SK-N-MC (cell line): ENCODE data around the gene OR4M1.
"Not testable (repeated sequence)": the region's sequence is repeated elsewhere in the genome, so short reads cannot be mapped to it uniquely, and the experiment has no call there.

Experiments
- DNase-seq: peaks from one replicate; pipeline ENCODE4 v3.0.0-alpha.2; 2011; ENCODE audit warnings: low read depth, low spot score
- H3K27ac ChIP-seq: fragments of 200-600 bp; sonication (generic); 2 replicates; pipeline ENCODE4 v1.5.1; 2016; ENCODE audit warnings: mixed run types
- H3K36me3 ChIP-seq: fragments of 200-600 bp; sonication (generic); 2 replicates; pipeline ENCODE4 v1.6.1; 2017; ENCODE audit warnings: antibody characterized with exemption, low read length, mixed read lengths; ENCODE audit not compliant: insufficient read depth
- H3K4me3 ChIP-seq: fragments of 200-600 bp; sonication (generic); 2 replicates; pipeline ENCODE4 v1.5.1; 2016
- H3K9ac ChIP-seq: fragments of 200-600 bp; sonication (generic); 2 replicates; pipeline ENCODE4 v1.8.0; 2017; ENCODE audit warnings: mixed run types, mixed read lengths; ENCODE audit not compliant: insufficient read length
- H3K9me3 ChIP-seq: fragments of 200-600 bp; sonication (generic); 2 replicates; pipeline ENCODE4 v1.6.1; 2017; ENCODE audit warnings: low read depth, mild to moderate bottlenecking, antibody characterized with exemption, low read length, moderate library complexity, mixed read lengths
- EZH2 ChIP-seq: fragments of 200-600 bp; sonication (generic); IDR thresholded peaks from one replicate; pipeline ENCODE4 v1.6.1; 2017; ENCODE audit warnings: antibody characterized with exemption
- FOXP2 ChIP-seq: optimal IDR thresholded peaks from 2 replicates; pipeline ENCODE3; 2011; ENCODE audit warnings: mild to moderate bottlenecking, moderate library complexity; ENCODE audit not compliant: insufficient read depth; ENCODE audit errors: extremely low read length, control extremely low read depth
- POLR2AphosphoS5 ChIP-seq: IDR thresholded peaks from 2 replicates; pipeline ENCODE4 v1.6.1; 2012; ENCODE audit warnings: mild to moderate bottlenecking, low read depth, low read length, borderline replicate concordance

OR4M1 gene, protein sequence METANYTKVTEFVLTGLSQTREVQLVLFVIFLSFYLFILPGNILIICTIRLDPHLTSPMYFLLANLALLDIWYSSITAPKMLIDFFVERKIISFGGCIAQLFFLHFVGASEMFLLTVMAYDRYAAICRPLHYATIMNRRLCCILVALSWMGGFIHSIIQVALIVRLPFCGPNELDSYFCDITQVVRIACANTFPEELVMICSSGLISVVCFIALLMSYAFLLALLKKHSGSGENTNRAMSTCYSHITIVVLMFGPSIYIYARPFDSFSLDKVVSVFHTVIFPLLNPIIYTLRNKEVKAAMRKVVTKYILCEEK

DNA sequence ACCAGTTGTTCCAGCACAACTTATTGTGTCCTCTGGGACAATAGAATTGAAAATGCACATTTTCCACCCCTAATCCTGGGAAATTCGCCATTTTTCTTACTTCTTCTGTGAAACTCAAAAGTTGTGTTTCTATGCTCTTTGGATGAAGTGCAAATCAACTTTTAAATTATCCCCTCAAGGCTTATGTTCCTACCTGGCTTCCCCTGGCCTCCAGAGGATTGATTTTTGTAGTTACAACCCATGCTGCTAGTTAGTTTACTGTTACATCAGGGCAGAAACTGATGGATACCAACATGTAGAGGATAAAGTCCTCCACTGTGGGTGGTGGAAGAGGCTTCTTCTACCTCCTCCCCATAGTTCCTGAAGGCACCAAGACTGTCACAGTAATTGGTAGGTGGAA lies at the start of gene OR4M1:
Gene OR4M1 (plus strand): TSS at position 301 of the 400 bp plus-strand sequence. CDS start 6,819 bp downstream, outside the sequence.
- not testable (repeated sequence) for H3K27ac ChIP-seq, H3K36me3 ChIP-seq, H3K9me3 ChIP-seq, H3K9ac ChIP-seq, H3K4me3 ChIP-seq, DNase-seq

DNA sequence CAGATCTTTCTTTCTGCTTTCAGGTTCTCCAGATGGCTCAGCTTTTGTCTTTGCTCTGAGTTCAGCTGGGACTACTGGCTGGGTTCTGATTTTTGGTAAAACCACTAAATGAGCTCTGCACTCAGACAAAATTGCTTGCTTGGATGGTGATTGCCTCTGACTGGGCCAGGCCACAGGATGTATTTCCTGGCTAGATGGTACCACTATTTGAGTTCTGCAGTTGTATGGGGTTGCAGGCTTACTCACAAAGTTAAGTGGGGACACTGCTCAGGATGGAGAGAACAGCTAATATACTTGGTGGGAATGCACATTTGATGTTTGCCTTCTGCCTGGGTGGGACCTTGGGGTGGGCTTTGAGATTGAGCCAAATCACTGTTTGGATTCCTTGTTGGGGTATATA lies 43.9 kb upstream of the OR4M1 start:
- no peak overlapping the region for H3K27ac ChIP-seq
- DNase-seq = no peak
- no peaks in the 10 kb centered on the region for H3K9me3 ChIP-seq
- H3K4me3 ChIP-seq = no peak overlapping the region
- H3K36me3 ChIP-seq = no peaks in the 10 kb centered on the region
- no peak overlapping the region for H3K9ac ChIP-seq
- TF ChIP-seq POLR2AphosphoS5 = no peak

DNA sequence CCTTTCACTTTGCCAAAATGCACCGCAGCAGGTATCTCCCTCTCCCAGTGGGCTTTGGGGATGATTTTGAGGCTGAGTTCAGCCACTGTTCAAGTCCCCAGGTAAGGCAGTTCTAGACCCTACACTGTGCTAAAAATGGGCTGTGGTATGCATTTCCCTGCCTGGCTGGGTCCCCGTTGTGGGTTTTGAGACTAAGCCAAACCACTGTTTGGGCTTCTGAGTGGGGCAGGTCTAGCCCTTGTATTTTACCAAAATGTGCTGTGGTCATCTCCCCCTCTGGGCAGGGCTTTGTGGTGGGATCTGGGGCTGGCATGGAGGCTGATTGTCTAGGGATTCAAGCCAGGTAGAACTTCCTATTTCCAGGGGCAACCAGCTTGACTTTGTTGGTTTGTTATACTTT lies 43.5 kb upstream of the OR4M1 start:
- Histone ChIP-seq H3K4me3 (no peak overlapping the region), H3K9ac (no peak overlapping the region), H3K9me3 (no peaks in the 10 kb centered on the region), H3K36me3 (no peaks in the 10 kb centered on the region), H3K27ac (no peak overlapping the region)
- TF ChIP-seq FOXP2 = no peak
- no peak for TF ChIP-seq EZH2
- TF ChIP-seq POLR2AphosphoS5 = no peak
- no peak for DNase-seq

DNA sequence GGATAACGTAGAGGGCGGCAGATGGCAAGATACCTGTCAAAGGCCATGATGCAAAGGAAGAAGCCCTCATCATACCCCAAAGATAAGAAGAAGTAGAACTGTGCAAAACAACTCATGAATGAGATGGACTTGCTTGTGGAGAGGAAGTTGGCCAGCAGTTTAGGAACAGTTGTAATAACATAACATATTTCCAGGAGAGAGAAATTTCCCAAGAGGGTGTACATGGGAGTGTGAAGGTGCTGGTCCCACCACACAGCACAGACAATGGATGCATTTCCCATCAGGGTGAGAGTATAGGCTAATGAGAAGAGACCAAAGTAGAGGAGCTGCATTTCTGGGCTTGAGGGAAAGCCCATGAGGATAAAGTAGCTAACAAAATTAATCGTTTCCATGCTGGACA lies 39.4 kb upstream of the OR4M1 start:
- not testable (repeated sequence) for H3K9me3 ChIP-seq, DNase-seq

DNA sequence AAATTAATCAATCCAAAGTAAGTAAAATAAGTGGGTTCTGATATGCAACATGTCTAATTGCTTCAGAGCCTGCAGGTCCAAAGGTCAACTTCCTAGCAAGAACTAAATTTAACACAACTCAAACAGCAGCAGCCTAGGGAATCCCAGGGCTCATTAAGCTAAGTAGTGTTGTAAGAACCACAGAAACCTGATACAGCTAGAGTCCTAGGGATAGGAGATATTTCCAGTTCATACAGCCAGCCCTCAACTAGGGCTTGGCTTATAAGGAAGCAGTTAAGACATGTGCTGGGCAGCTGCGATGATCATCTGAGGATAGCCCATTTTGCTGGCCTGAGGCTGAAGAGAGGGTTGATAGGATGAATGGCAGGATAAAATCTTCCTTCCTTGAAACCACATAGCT lies 30.0 kb upstream of the OR4M1 start, which contains the start of gene OR4Q3:
Gene OR4Q3 (plus strand): TSS at position 316 of the 400 bp plus-strand sequence.
- Histone ChIP-seq H3K27ac (no peak within 1 kb of the TSS), H3K9ac (no peak within 1 kb of the TSS), H3K9me3 (no peaks in the 10 kb centered on the region), H3K36me3 (no peaks in the 10 kb centered on the region), H3K4me3 (no peak within 1 kb of the TSS)
- TF ChIP-seq FOXP2 (no peak), EZH2 (no peak), POLR2AphosphoS5 (no peak)
- DNase-seq = no peak

More for the DNA sequence above, 39.4 kb upstream of the OR4M1 start:
- H3K27ac ChIP-seq, H3K36me3 ChIP-seq, H3K4me3 ChIP-seq, H3K9ac ChIP-seq: not testable (repeated sequence)

DNA sequence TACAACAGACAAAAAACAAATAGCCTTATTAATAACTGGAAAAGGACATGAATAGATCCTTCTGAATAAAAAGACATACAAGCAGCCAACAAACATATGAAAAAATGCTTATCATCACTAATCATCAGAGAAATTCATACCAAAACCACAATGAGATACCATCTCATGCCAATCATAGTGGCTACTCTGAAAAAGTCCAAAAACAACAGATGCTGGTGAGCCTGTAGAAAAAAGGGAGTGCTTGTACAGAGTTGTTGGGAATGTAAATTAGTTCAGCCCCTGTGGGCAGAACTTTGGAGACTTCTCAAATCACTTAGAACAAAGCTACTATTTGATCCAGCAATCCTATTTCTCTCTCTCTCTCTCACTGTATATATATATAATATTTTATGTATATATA lies 21.0 kb upstream of the OR4M1 start:
- not testable (repeated sequence) for H3K9me3 ChIP-seq, DNase-seq, H3K27ac ChIP-seq, H3K4me3 ChIP-seq, H3K9ac ChIP-seq, H3K36me3 ChIP-seq

DNA sequence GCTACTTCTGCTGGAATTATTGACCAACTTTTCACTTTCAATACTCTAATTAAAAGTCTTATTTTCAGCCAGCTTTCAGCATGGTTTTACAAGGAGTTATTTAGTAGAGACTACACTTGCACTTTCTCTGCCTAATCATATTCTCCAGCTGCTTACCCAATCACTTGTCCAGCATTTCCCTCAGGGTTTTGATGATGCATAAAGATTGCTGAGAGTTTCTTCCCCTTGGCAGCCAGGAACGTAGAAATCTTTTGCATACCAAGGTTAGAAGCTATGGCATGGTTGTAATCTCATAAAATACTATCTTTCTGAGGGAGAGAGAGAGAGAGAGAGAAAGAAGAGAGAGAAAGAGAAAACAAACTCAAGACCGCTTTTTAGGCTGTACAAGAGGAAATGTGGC lies 19.1 kb upstream of the OR4M1 start:
- DNase-seq = no peak
- no peak overlapping the region for H3K9ac ChIP-seq
- no peaks in the 10 kb centered on the region for H3K36me3 ChIP-seq
- H3K27ac ChIP-seq = no peak overlapping the region
- H3K4me3 ChIP-seq = no peak overlapping the region
- TF ChIP-seq EZH2 (no peak), POLR2AphosphoS5 (no peak), FOXP2 (no peak)
- no peaks in the 10 kb centered on the region for H3K9me3 ChIP-seq

DNA sequence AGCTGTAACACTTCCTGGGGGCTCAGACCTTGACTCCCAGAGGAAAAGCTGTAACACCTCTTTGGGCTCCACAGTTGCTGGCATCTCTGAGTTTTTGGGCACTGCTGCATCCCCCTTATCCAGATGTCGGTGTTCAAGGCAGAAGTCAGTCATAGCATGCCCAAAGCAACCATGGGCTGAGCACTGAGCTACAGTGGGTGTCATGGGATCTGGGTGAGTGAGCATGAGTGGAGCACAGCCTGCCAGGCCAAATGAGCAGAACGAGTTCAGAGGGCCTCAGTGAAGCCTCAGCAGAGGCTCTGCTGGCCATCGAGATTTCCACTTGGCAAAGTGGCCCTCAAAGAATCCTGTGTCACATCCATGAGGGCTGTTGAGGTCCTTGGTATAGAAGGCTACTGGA lies 1.8 kb upstream of the OR4M1 start:
- H3K36me3 ChIP-seq, H3K9me3 ChIP-seq: not testable (repeated sequence)

DNA sequence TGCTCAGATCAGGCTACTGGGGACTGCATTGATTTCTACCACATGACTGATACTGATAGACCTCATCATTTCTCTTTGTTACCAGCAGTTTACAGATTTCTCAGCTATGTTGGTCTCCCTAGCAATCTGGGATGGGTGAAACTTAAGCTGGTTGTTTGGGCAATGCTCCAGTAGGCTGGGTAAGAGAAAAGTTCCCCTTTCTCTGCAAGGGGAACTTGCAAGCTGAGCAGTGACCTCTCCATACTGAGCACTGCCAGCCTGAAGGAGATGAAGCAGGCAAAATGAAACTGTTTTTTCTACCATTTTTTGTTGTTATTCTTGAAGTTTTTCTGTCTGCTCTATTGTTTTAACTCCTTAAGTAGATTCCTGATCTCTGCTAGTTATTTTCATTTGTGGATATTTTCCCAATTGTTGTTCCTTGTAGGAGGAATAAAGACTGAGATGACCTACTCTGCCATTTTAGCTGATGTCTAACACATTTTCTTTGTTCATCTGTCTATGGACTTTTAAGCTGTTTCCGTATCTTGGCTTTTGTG lies 1.3 kb upstream of the OR4M1 start:
- DNase-seq = no peak
- TF ChIP-seq EZH2 (no peak), FOXP2 (no peak), POLR2AphosphoS5 (no peak)
- Histone ChIP-seq H3K27ac (no peak overlapping the region), H3K9ac (no peak overlapping the region), H3K9me3 (no peaks in the 10 kb centered on the region), H3K4me3 (no peak overlapping the region), H3K36me3 (no peaks in the 10 kb centered on the region)

More for the DNA sequence above, 1.8 kb upstream of the OR4M1 start:
- H3K9ac ChIP-seq, DNase-seq, H3K27ac ChIP-seq, H3K4me3 ChIP-seq: not testable (repeated sequence)

DNA sequence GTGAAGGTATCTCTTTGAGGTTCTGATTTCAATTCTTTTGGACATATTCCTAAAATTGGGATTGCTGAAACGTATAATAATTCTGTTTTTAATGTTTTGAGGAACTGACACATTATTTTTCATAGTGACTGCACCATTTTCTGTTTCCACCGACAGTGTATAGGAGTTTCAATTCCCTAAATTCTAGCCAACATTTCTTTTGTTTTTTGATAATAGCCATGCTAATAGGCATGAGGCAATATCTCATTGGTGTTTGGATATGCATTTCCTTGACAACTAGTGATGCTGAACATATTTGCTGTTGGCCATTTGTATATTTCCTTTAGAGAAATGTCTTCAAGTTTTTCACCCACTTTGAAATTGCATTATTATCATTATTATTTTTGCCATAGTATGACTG lies 850 bp upstream of the OR4M1 start:
- not testable (repeated sequence) for H3K27ac ChIP-seq, H3K36me3 ChIP-seq, H3K9ac ChIP-seq, H3K4me3 ChIP-seq, DNase-seq, H3K9me3 ChIP-seq
